SK-N-SH (cell line): ENCODE results near the gene PLCG2. TPM values are rescaled to one million over a fixed set of nuclear protein-coding genes. Genes with fewer than 3 reads are reported as not detected.

Experiments
- CTCF ChIA-PET: fragments of 300-600, 350-600 bp; formaldehyde crosslinking; extraction: SDS; loops from one replicate; lab custom pipeline; 2021; lab: Yijun Ruan, JAX
- POLR2A ChIA-PET: fragments of 350-600 bp; sonication (Branson Sonifier 250); formaldehyde crosslinking; extraction: SDS; loops from one replicate; lab custom pipeline; 2020; ENCODE audit warnings: antibody characterized with exemption, inconsistent platforms; lab: Yijun Ruan, JAX
- DNase-seq: peaks from one replicate; pipeline ENCODE4 v3.0.0; 2012
- H2AFZ ChIP-seq: fragments of 200-600 bp; sonication (generic); 2 replicates; pipeline ENCODE4 v1.8.1; 2016; ENCODE audit warnings: antibody characterized with exemption, mild to moderate bottlenecking, low read depth
- H3F3A ChIP-seq: fragments of 200-600 bp; sonication (generic); replicated peaks from 2 replicates; pipeline ENCODE3; 2016; ENCODE audit warnings: antibody characterized with exemption, mild to moderate bottlenecking; ENCODE audit not compliant: insufficient read depth
- H3K27ac ChIP-seq, 2 experiments: fragments of 200-500 bp in 1 of 2; fragments of 200-600 bp in 1 of 2; sonication (Bioruptor generic) in 1 of 2; sonication (generic), shearing (Covaris generic) in 1 of 2; 2 replicates each; pipeline versions ENCODE4 v1.5.1 to v1.6.1; 2014 to 2016; ENCODE audit warnings: low read depth in 2 of 2, inconsistent platforms in 1 of 2, low read length in 1 of 2, mild to moderate bottlenecking in 1 of 2, mixed read lengths in 1 of 2
- H3K27me3 ChIP-seq: fragments of 200-600 bp; sonication (generic), shearing (Covaris generic); 2 replicates; pipeline ENCODE4 v1.6.1; 2016; ENCODE audit warnings: mixed run types; ENCODE audit not compliant: insufficient read depth
- H3K36me3 ChIP-seq, 2 experiments: fragments of 200-500 bp in 1 of 2; fragments of 200-600 bp in 1 of 2; sonication (Bioruptor generic) in 1 of 2; sonication (generic) in 1 of 2; replicated peaks in 1 of 2; 2 replicates each; pipeline versions ENCODE3 to v1.5.1; 2014 to 2016; ENCODE audit warnings: low read length in 1 of 2, mild to moderate bottlenecking in 1 of 2; ENCODE audit not compliant: insufficient read depth in 2 of 2, control insufficient read depth in 1 of 2
- H3K4me1 ChIP-seq, 2 experiments: fragments of 200-500 bp in 1 of 2; fragments of 200-600 bp in 1 of 2; sonication (Bioruptor generic) in 1 of 2; sonication (generic), shearing (Covaris generic) in 1 of 2; 2 replicates each; pipeline versions ENCODE4 v1.5.1 to v1.6.1; 2014 to 2016; ENCODE audit warnings: low read depth in 1 of 2, low read length in 1 of 2, mixed run types in 1 of 2; ENCODE audit not compliant: insufficient read depth in 2 of 2, control insufficient read depth in 1 of 2
- H3K4me2 ChIP-seq: fragments of 200-600 bp; sonication (generic), shearing (Covaris generic); 2 replicates; pipeline ENCODE4 v1.6.1; 2017; ENCODE audit warnings: mixed run types
- H3K4me3 ChIP-seq, 2 experiments: fragments of 200-500 bp in 1 of 2; fragments of 200-600 bp in 1 of 2; sonication (Bioruptor generic) in 1 of 2; sonication (generic), shearing (Covaris generic) in 1 of 2; 2 replicates each; pipeline versions ENCODE4 v1.5.1 to v1.8.1; 2014 to 2016; ENCODE audit warnings: low read depth in 2 of 2, inconsistent platforms in 1 of 2, low read length in 1 of 2, mild to moderate bottlenecking in 1 of 2, mixed read lengths in 1 of 2, moderate library complexity in 1 of 2
- H3K79me2 ChIP-seq: fragments of 200-600 bp; sonication (generic); 2 replicates; pipeline ENCODE4 v1.8.1; 2017; ENCODE audit warnings: mild to moderate bottlenecking; ENCODE audit not compliant: insufficient read depth
- H3K9ac ChIP-seq: fragments of 200-600 bp; sonication (generic); 2 replicates; pipeline ENCODE4 v1.6.1; 2017; ENCODE audit warnings: mixed run types
- H3K9me2 ChIP-seq: fragments of 200-600 bp; sonication (generic); 2 replicates; pipeline ENCODE4 v1.6.1; 2017; ENCODE audit warnings: mixed run types
- H3K9me3 ChIP-seq: fragments of 200-600 bp; sonication (generic); 2 replicates; pipeline ENCODE4 v1.6.1; 2017; ENCODE audit warnings: mixed run types, mild to moderate bottlenecking, moderate library complexity
- H4K20me1 ChIP-seq: fragments of 200-600 bp; sonication (generic); 2 replicates; pipeline ENCODE4 v1.6.1; 2017; ENCODE audit warnings: mild to moderate bottlenecking, mixed run types; ENCODE audit not compliant: insufficient read depth
- CHD2 ChIP-seq: fragments of 150-350 bp; IDR thresholded peaks from 2 replicates; pipeline ENCODE4 v1.6.1; 2018; ENCODE audit warnings: low read length; ENCODE audit not compliant: partially characterized antibody
- EP300 ChIP-seq, 2 experiments: IDR thresholded peaks; 2 replicates each; pipeline versions ENCODE4 v1.4.0 to v1.6.1; 2012; ENCODE audit warnings: borderline replicate concordance in 1 of 2, low read depth in 1 of 2, low read length in 1 of 2
- FOXJ3 ChIP-seq: sonication (generic); formaldehyde crosslinking; IDR thresholded peaks from 2 replicates; pipeline ENCODE4 v1.5.1; 2020; ENCODE audit warnings: mild to moderate bottlenecking, missing genetic modification reagents
- GABPA ChIP-seq: IDR thresholded peaks from 2 replicates; pipeline ENCODE4 v1.4.0; 2012; ENCODE audit warnings: low read depth, mild to moderate bottlenecking
- JUND ChIP-seq: IDR thresholded peaks from 2 replicates; pipeline ENCODE4 v1.4.0; 2012
- MEF2A ChIP-seq: IDR thresholded peaks from 2 replicates; pipeline ENCODE4 v1.4.0; 2012; ENCODE audit warnings: low read depth, borderline replicate concordance
- NFIC ChIP-seq: IDR thresholded peaks from 2 replicates; pipeline ENCODE4 v1.4.0; 2012; ENCODE audit warnings: borderline replicate concordance
- NRF1 ChIP-seq: IDR thresholded peaks from 2 replicates; pipeline ENCODE4 v1.6.1; 2012; ENCODE audit warnings: low read depth, mild to moderate bottlenecking, low read length
- RAD21 ChIP-seq: IDR thresholded peaks from 2 replicates; pipeline ENCODE4 v1.6.1; 2012; ENCODE audit warnings: mild to moderate bottlenecking, low read length
- RCOR1 ChIP-seq: fragments of 150-350 bp; IDR thresholded peaks from 2 replicates; pipeline ENCODE4 v1.6.1; 2017; ENCODE audit warnings: antibody characterized with exemption, low read length
- RFX5 ChIP-seq: IDR thresholded peaks from 2 replicates; pipeline ENCODE4 v1.6.1; 2012; ENCODE audit warnings: mild to moderate bottlenecking, improper control_type of control experiment, low read length
- RXRA ChIP-seq: IDR thresholded peaks from 2 replicates; pipeline ENCODE4 v1.4.0; 2012; ENCODE audit warnings: low read depth, mild to moderate bottlenecking, borderline replicate concordance
- SMC3 ChIP-seq: IDR thresholded peaks from 2 replicates; pipeline ENCODE4 v1.6.1; 2012; ENCODE audit warnings: low read depth, low read length, improper control_type of control experiment
- TAF1 ChIP-seq: IDR thresholded peaks from 2 replicates; pipeline ENCODE4 v1.6.1; 2012; ENCODE audit warnings: low read depth, mild to moderate bottlenecking, low read length, moderate library complexity, borderline replicate concordance
- TEAD4 ChIP-seq: IDR thresholded peaks from 2 replicates; pipeline ENCODE4 v1.4.0; 2012; ENCODE audit warnings: mild to moderate bottlenecking, borderline replicate concordance; ENCODE audit not compliant: insufficient read depth
- YY1 ChIP-seq: IDR thresholded peaks from 2 replicates; pipeline ENCODE4 v1.4.0; 2012; ENCODE audit warnings: low read depth, mild to moderate bottlenecking
- WGBS: methylation state at CpG from one replicate; pipeline ENCODE4 v1.1.6; 2017; ENCODE audit warnings: low lambda C conversion rate; 5-methylcytosine and 5-hydroxymethylcytosine counted together
- polyA plus RNA-seq, 3 experiments: library from polyadenylated mRNA; depleted of rRNA; stranded (reverse); fragments of >200 nt; gene quantifications; 2 replicates each; pipeline ENCODE4 v1.2.3, GENCODE V29; 2012
- TF ChIP-seq, protein P1 (sequence below): fragments of 200-600 bp; sonication (generic); IDR thresholded peaks from 2 replicates; pipeline ENCODE4 v1.6.1; 2017; ENCODE audit warnings: antibody characterized with exemption, mild to moderate bottlenecking, moderate library complexity
- TF ChIP-seq, protein P2 (sequence below): IDR thresholded peaks from 2 replicates; pipeline ENCODE4 v1.4.0; 2012; ENCODE audit warnings: low read depth, borderline replicate concordance
- TF ChIP-seq, protein P3 (sequence below): IDR thresholded peaks from 2 replicates; pipeline ENCODE4 v1.4.0; 2012; ENCODE audit warnings: low read depth, borderline replicate concordance
- TF ChIP-seq, protein P4 (sequence below): IDR thresholded peaks from 2 replicates; pipeline ENCODE4; 2012

The PLCG2 gene
- polyA plus RNA-seq, 1 of the 3 experiments (the other 2 are of a cell fraction), result 0.23 TPM

DNA sequence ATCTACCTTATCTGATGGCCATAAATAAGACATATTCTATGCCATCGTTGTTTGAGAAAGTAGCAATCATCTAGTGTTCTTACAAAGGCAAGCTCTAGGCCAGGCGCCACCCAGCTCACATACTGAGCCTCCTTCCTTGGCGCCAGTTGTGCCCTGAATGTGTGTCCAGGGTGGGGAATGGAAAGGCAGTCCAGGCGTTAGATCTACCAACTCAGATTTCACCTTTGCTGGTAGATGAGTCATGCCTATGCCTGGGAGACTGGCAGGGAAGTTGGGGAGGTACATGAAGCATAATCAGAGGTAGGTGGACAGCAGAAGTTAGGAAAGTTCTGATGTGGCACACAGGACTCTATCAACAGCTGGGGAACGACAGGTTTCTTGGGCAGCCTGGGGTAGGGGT is 208.6 kb downstream of the PLCG2 start:
- CTCF ChIA-PET, result no interaction called here
- WGBS, result 6% methylated on average over 5 of the region's 5 CpGs

DNA sequence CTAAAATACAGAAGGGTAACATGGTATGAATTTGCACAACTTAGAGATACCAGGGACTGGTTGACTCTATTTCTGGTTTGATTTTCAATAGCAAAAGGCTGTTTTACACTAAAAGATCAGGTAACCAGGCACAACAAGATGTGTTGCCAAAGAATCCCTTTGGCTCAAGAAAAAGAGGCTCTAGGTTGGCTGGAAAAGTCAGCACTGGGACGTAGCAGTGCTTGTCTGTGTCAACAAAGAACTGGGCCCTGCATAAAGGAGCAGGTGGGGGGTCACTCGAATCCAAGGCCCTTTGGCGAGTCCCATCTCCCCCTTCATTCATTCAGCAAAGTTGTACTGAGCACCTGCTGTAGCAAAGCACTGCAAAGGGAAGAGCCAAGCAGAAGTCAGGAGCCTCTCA is 213.8 kb downstream of the PLCG2 start:
- no peaks in the 10 kb centered on the region for H4K20me1 ChIP-seq
- no peak overlapping the region for H3K27ac ChIP-seq
- H2AFZ ChIP-seq, result no peak overlapping the region
- 8% methylated on average over 3 of the region's 3 CpGs for WGBS
- H3K4me2 ChIP-seq, result no peak overlapping the region
- H3K79me2 ChIP-seq, result no peaks in the 10 kb centered on the region
- no peaks in the 10 kb centered on the region for H3K9me3 ChIP-seq
- H3K27me3 ChIP-seq, result no peaks in the 10 kb centered on the region; the same call in 1 of the 2 replicates
- H3K4me1 ChIP-seq, result peaks cover 0 to 4% of the 10 kb centered on the region in 2 experiments; a peak in 3 of 4 replicates
- no peak for DNase-seq
- ChIA-PET POLR2A (no interaction called here), CTCF (no interaction called here)
- H3K9me2 ChIP-seq, result no peaks in the 10 kb centered on the region
- H3K36me3 ChIP-seq, result no peaks in the 10 kb centered on the region
- H3F3A ChIP-seq, result peaks cover 4% of the 10 kb centered on the region
- H3K9ac ChIP-seq, result no peak overlapping the region
- H3K4me3 ChIP-seq, result no peak overlapping the region
- TF ChIP-seq NRF1 (no peak), JUND (no peak), TAF1 (no peak), TEAD4 (no peak), YY1 (no peak), EP300 (IDR thresholded peaks at IDR 0.05; ENCODE audit: borderline replicate concordance in 1 of 2, low read depth in 1 of 2, low read length in 1 of 2) (no peak), RCOR1 (no peak), FOXJ3 (CRISPR knock-in tag) (no peak), NFIC (no peak)
- TF ChIP-seq, protein P1, sequence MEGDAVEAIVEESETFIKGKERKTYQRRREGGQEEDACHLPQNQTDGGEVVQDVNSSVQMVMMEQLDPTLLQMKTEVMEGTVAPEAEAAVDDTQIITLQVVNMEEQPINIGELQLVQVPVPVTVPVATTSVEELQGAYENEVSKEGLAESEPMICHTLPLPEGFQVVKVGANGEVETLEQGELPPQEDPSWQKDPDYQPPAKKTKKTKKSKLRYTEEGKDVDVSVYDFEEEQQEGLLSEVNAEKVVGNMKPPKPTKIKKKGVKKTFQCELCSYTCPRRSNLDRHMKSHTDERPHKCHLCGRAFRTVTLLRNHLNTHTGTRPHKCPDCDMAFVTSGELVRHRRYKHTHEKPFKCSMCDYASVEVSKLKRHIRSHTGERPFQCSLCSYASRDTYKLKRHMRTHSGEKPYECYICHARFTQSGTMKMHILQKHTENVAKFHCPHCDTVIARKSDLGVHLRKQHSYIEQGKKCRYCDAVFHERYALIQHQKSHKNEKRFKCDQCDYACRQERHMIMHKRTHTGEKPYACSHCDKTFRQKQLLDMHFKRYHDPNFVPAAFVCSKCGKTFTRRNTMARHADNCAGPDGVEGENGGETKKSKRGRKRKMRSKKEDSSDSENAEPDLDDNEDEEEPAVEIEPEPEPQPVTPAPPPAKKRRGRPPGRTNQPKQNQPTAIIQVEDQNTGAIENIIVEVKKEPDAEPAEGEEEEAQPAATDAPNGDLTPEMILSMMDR, result no peak
- TF ChIP-seq, protein P2, sequence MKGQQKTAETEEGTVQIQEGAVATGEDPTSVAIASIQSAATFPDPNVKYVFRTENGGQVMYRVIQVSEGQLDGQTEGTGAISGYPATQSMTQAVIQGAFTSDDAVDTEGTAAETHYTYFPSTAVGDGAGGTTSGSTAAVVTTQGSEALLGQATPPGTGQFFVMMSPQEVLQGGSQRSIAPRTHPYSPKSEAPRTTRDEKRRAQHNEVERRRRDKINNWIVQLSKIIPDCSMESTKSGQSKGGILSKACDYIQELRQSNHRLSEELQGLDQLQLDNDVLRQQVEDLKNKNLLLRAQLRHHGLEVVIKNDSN, result no peak

More for the DNA sequence above, 208.6 kb downstream of the PLCG2 start:
- no peak for DNase-seq
- H3K9me3 ChIP-seq, result no peaks in the 10 kb centered on the region
- no peak overlapping the region for H3K4me3 ChIP-seq
- POLR2A ChIA-PET, result no interaction called here
- H3K4me1 ChIP-seq, result no peaks in the 10 kb centered on the region
- no peak overlapping the region for H2AFZ ChIP-seq
- H3K27me3 ChIP-seq, result peaks cover 13% of the 10 kb centered on the region; the same call in 1 of the 2 replicates
- no peaks in the 10 kb centered on the region for H3K36me3 ChIP-seq
- no peaks in the 10 kb centered on the region for H3F3A ChIP-seq
- no peak overlapping the region for H3K4me2 ChIP-seq
- no peak overlapping the region for H3K9ac ChIP-seq
- no peaks in the 10 kb centered on the region for H3K9me2 ChIP-seq
- TF ChIP-seq GABPA (no peak), RFX5 (no peak), CHD2 (no peak), MEF2A (no peak), RAD21 (no peak), RXRA (no peak), SMC3 (no peak)
- TF ChIP-seq, protein P3, sequence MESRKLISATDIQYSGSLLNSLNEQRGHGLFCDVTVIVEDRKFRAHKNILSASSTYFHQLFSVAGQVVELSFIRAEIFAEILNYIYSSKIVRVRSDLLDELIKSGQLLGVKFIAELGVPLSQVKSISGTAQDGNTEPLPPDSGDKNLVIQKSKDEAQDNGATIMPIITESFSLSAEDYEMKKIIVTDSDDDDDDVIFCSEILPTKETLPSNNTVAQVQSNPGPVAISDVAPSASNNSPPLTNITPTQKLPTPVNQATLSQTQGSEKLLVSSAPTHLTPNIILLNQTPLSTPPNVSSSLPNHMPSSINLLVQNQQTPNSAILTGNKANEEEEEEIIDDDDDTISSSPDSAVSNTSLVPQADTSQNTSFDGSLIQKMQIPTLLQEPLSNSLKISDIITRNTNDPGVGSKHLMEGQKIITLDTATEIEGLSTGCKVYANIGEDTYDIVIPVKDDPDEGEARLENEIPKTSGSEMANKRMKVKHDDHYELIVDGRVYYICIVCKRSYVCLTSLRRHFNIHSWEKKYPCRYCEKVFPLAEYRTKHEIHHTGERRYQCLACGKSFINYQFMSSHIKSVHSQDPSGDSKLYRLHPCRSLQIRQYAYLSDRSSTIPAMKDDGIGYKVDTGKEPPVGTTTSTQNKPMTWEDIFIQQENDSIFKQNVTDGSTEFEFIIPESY, result no peak
- TF ChIP-seq, protein P4, sequence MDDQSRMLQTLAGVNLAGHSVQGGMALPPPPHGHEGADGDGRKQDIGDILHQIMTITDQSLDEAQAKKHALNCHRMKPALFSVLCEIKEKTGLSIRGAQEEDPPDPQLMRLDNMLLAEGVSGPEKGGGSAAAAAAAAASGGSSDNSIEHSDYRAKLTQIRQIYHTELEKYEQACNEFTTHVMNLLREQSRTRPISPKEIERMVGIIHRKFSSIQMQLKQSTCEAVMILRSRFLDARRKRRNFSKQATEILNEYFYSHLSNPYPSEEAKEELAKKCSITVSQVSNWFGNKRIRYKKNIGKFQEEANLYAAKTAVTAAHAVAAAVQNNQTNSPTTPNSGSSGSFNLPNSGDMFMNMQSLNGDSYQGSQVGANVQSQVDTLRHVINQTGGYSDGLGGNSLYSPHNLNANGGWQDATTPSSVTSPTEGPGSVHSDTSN, result no peak
- TF ChIP-seq, protein P1, result no peak
- no peak overlapping the region for H3K27ac ChIP-seq
- no peaks in the 10 kb centered on the region for H3K79me2 ChIP-seq
- no peaks in the 10 kb centered on the region for H4K20me1 ChIP-seq
